Fibroblast of skin of abdomen (primary cell): ENCODE measurements around the gene MPDZ. TPM values are rescaled to one million over a fixed set of nuclear protein-coding genes. Genes with fewer than 3 reads are reported as not detected.

Source experiments
- DNase-seq: peaks from one replicate; pipeline ENCODE4 v3.0.0-alpha.2; 2013
- polyA plus RNA-seq, 2 experiments: library from polyadenylated mRNA; unstranded; fragments of 120-200 nt; gene quantifications; one replicate each; pipeline ENCODE4 v1.2.1, GENCODE V29; 2013; ENCODE audit not compliant: insufficient read length in 2 of 2

The MPDZ gene
- 28.7 TPM for polyA plus RNA-seq (2013, experiment 1 of 2; ENCODE audit: insufficient read length)
- polyA plus RNA-seq (2013, experiment 2 of 2; ENCODE audit: insufficient read length), result 30.2 TPM

GRCh38 chr9:13279284-13280141 is at the start of gene MPDZ:
MPDZ (minus strand) TSS chr9:13279692; CDS start chr9:13250315, 29,377 bp downstream.
- peak; percentile 77 for DNase-seq

- DNase-seq, result no peak
These were observed 45.5 kb upstream of the MPDZ start for GRCh38 chr9:13324988-13325387.

GRCh38 chr9:13322828-13323550 is 43.5 kb upstream of the MPDZ start:
- no peak for DNase-seq

GRCh38 chr9:13318027-13318426 is 38.5 kb upstream of the MPDZ start:
- DNase-seq, result no peak

- no peak for DNase-seq
These were observed 17.5 kb upstream of the MPDZ start for GRCh38 chr9:13296972-13297371.

GRCh38 chr9:13295556-13295955 is 16.1 kb upstream of the MPDZ start:
- DNase-seq, result no peak

GRCh38 chr9:13292782-13293181 is 13.3 kb upstream of the MPDZ start:
- DNase-seq, result no peak

GRCh38 chr9:13292158-13292557 is 12.7 kb upstream of the MPDZ start:
- DNase-seq, result no peak

GRCh38 chr9:13291718-13292117 is 12.2 kb upstream of the MPDZ start:
- no peak for DNase-seq

- DNase-seq, result no peak
These were observed 4.5 kb upstream of the MPDZ start for GRCh38 chr9:13284011-13284410.

- DNase-seq, result peak; percentile 52
These were observed 3.5 kb upstream of the MPDZ start for GRCh38 chr9:13282998-13283397.

- DNase-seq, result peak; percentile 54
These were observed 2.0 kb upstream of the MPDZ start for GRCh38 chr9:13281356-13282016.

GRCh38 chr9:13278368-13279246 is 885 bp downstream of the MPDZ start:
- DNase-seq, result peak; percentile 78

- no peak for DNase-seq
These were observed 1.5 kb downstream of the MPDZ start for GRCh38 chr9:13278023-13278367.

GRCh38 chr9:13274886-13275641 is 4.4 kb downstream of the MPDZ start:
- DNase-seq, result peak; percentile 56

GRCh38 chr9:13270734-13271133 is 8.8 kb downstream of the MPDZ start:
- no peak for DNase-seq

- no peak for DNase-seq
These were observed 9.7 kb downstream of the MPDZ start for GRCh38 chr9:13269589-13270452.

GRCh38 chr9:13268469-13268868 is 11.0 kb downstream of the MPDZ start:
- peak; percentile 17 for DNase-seq

GRCh38 chr9:13267743-13268142 is 11.7 kb downstream of the MPDZ start:
- peak; percentile 85 for DNase-seq

GRCh38 chr9:13266167-13266566 is 13.3 kb downstream of the MPDZ start:
- peak; percentile 58 for DNase-seq
